ENCODE measurements around the gene PACRG. TPM values are rescaled to one million over a fixed set of nuclear protein-coding genes. Genes with fewer than 3 reads are reported as not detected.

The PACRG gene
- polyA plus RNA-seq, 1 of the 3 experiments (the other 2 are of a cell fraction), result 0.56 TPM

- Histone ChIP-seq H3K9me3 (no peaks in the 10 kb centered on the region), H2AFZ (ENCODE audit: low read depth) (no peak overlapping the region), H3F3A (replicated peaks; ENCODE audit: insufficient read depth) (no peaks in the 10 kb centered on the region), H3K9ac (no peak overlapping the region), H3K27me3 (ENCODE audit: insufficient read depth) (no peaks in the 10 kb centered on the region), H3K4me1 (ENCODE audit: control insufficient read depth in 1 of 2, insufficient read depth in 2 of 2, low read depth in 1 of 2, low read length in 1 of 2) (peaks cover 0 to 8% of the 10 kb centered on the region in 2 experiments; a peak in 2 of 4 replicates), H3K4me2 (no peak overlapping the region), H3K27ac (ENCODE audit: low read depth in 2 of 2, low read length in 1 of 2) (no peak overlapping the region), H3K9me2 (no peaks in the 10 kb centered on the region), H3K4me3 (ENCODE audit: low read depth in 2 of 2, low read length in 1 of 2) (no peak overlapping the region), H4K20me1 (ENCODE audit: insufficient read depth) (no peaks in the 10 kb centered on the region), H3K36me3 (replicated peaks in 1 of 2; ENCODE audit: control insufficient read depth in 1 of 2, insufficient read depth in 2 of 2, low read length in 1 of 2) (no peaks in the 10 kb centered on the region), H3K79me2 (ENCODE audit: insufficient read depth) (no peaks in the 10 kb centered on the region)
- POLR2A ChIA-PET, result no interaction called here
- DNase-seq, result no peak
- 85% methylated on average over 20 of the region's 20 CpGs for WGBS (ENCODE audit: low lambda C conversion rate)
- no peak for TF ChIP-seq MXI1 (IDR thresholded peaks at IDR 0.05; ENCODE audit: low read depth, low read length)
- no peak for TF ChIP-seq FOSL2 (IDR thresholded peaks at IDR 0.05; ENCODE audit: borderline replicate concordance, low read depth)
- TF ChIP-seq TAF1 (IDR thresholded peaks at IDR 0.05; ENCODE audit: borderline replicate concordance, low read depth, low read length), result no peak
- no peak for TF ChIP-seq TEAD4 (IDR thresholded peaks at IDR 0.05; ENCODE audit: borderline replicate concordance, insufficient read depth)
- TF ChIP-seq PBX3 (IDR thresholded peaks at IDR 0.05), result no peak
- no peak for TF ChIP-seq CTCF (IDR thresholded peaks at IDR 0.05)
- no peak for TF ChIP-seq FOXM1 (IDR thresholded peaks at IDR 0.05; ENCODE audit: low read depth)
- TF ChIP-seq, protein P1, sequence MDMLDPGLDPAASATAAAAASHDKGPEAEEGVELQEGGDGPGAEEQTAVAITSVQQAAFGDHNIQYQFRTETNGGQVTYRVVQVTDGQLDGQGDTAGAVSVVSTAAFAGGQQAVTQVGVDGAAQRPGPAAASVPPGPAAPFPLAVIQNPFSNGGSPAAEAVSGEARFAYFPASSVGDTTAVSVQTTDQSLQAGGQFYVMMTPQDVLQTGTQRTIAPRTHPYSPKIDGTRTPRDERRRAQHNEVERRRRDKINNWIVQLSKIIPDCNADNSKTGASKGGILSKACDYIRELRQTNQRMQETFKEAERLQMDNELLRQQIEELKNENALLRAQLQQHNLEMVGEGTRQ (IDR thresholded peaks at IDR 0.05; ENCODE audit: borderline replicate concordance, low read depth, low read length), result no peak
- TF ChIP-seq EP300 (IDR thresholded peaks at IDR 0.05; ENCODE audit: borderline replicate concordance in 1 of 2, low read depth in 1 of 2, low read length in 1 of 2), result no peak
- TF ChIP-seq YY1 (IDR thresholded peaks at IDR 0.05; ENCODE audit: low read depth), result no peak
- no peak for TF ChIP-seq RAD21 (IDR thresholded peaks at IDR 0.05; ENCODE audit: low read length)
- CTCF ChIA-PET, result interaction anchor here (1.0 to 1.9 kb wide), 2 partner anchors 127 to 333 kb away, joined by 3 to 6 read pairs; partner anchors contain the start of genes PACRG and PRKN
These were observed 127.0 kb downstream of the PACRG start for GRCh38 chr6:162854734-162855191.

DNA sequence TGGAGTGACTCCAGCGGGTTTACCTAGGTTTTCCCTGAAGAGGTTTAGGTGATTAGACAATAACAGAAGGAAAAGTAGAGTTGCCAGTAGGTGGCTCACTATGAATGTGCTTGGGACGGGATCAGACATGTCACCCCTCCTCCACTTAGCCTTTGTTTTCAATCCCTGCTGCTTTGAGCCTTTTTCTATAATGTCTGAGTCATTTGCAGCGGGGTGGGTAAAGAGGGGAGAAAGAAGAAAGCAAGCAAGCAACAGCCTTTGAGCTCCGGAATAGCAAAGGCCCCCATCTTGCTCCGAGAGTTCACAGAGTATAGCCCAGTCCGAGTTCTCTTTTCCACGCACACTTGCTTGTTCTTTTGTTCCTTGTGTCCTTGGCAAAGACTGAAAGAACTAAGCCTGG, 129.1 kb downstream of the PACRG start:
- peak; percentile 79 for DNase-seq
- H3K27me3 ChIP-seq (ENCODE audit: insufficient read depth), result no peaks in the 10 kb centered on the region
- H3K4me3 ChIP-seq (ENCODE audit: low read depth in 2 of 2, low read length in 1 of 2), result peak overlapping the region in 1 of 2 experiments; percentile 49; a peak in 1 of 4 replicates
- no peaks in the 10 kb centered on the region for H4K20me1 ChIP-seq (ENCODE audit: insufficient read depth)
- no peaks in the 10 kb centered on the region for H3K36me3 ChIP-seq (replicated peaks in 1 of 2; ENCODE audit: control insufficient read depth in 1 of 2, insufficient read depth in 2 of 2, low read length in 1 of 2)
- no peaks in the 10 kb centered on the region for H3K9me2 ChIP-seq
- no peaks in the 10 kb centered on the region for H3F3A ChIP-seq (replicated peaks; ENCODE audit: insufficient read depth)
- peak overlapping the region; percentile 40 to 60; a peak in 3 of 4 replicates for H3K27ac ChIP-seq (ENCODE audit: low read depth in 2 of 2, low read length in 1 of 2)
- H3K9me3 ChIP-seq, result no peaks in the 10 kb centered on the region
- WGBS (ENCODE audit: low lambda C conversion rate), result 29% methylated on average over 7 of the region's 7 CpGs
- no peaks in the 10 kb centered on the region for H3K79me2 ChIP-seq (ENCODE audit: insufficient read depth)
- peaks cover 0 to 8% of the 10 kb centered on the region in 2 experiments; a peak in 2 of 4 replicates for H3K4me1 ChIP-seq (ENCODE audit: control insufficient read depth in 1 of 2, insufficient read depth in 2 of 2, low read depth in 1 of 2, low read length in 1 of 2)
- CTCF ChIA-PET, result interaction anchor here (0.6 to 2.1 kb wide), 20 partner anchors 8 to 1104 kb away, joined by 3 to 7 read pairs (median 3); no protein-coding TSS in a partner anchor
- H3K9ac ChIP-seq, result no peak overlapping the region
- peak overlapping the region; percentile 66; the same call in 1 of the 2 replicates for H3K4me2 ChIP-seq
- peak overlapping the region; percentile 90 for H2AFZ ChIP-seq (ENCODE audit: low read depth)
- POLR2A ChIA-PET, result interaction anchor here (0.6 kb wide), 1 partner anchor 599 kb away, joined by 4 read pairs; no protein-coding TSS in a partner anchor
- TF ChIP-seq TEAD4 (IDR thresholded peaks at IDR 0.05; ENCODE audit: borderline replicate concordance, insufficient read depth) (no peak), TAF1 (IDR thresholded peaks at IDR 0.05; ENCODE audit: borderline replicate concordance, low read depth, low read length) (no peak), FOXM1 (IDR thresholded peaks at IDR 0.05; ENCODE audit: low read depth) (no peak), NRF1 (IDR thresholded peaks at IDR 0.05; ENCODE audit: low read depth, low read length) (no peak), RAD21 (IDR thresholded peaks at IDR 0.05; ENCODE audit: low read length) (peak; percentile 95), CHD2 (IDR thresholded peaks at IDR 0.05; ENCODE audit: low read length, partially characterized antibody) (peak; percentile 85), POLR2AphosphoS5 (IDR thresholded peaks at IDR 0.05; ENCODE audit: low read depth, low read length) (no peak), EP300 (IDR thresholded peaks at IDR 0.05; ENCODE audit: borderline replicate concordance in 1 of 2, low read depth in 1 of 2, low read length in 1 of 2) (no peak; a peak in 1 of 4 replicates), TCF12 (IDR thresholded peaks at IDR 0.05) (no peak), MEF2A (IDR thresholded peaks at IDR 0.05; ENCODE audit: borderline replicate concordance, low read depth) (no peak), JUND (IDR thresholded peaks at IDR 0.05) (peak; percentile 36), YY1 (IDR thresholded peaks at IDR 0.05; ENCODE audit: low read depth) (no peak), RCOR1 (IDR thresholded peaks at IDR 0.05; ENCODE audit: low read length) (peak; percentile 55)
- TF ChIP-seq, protein P2, sequence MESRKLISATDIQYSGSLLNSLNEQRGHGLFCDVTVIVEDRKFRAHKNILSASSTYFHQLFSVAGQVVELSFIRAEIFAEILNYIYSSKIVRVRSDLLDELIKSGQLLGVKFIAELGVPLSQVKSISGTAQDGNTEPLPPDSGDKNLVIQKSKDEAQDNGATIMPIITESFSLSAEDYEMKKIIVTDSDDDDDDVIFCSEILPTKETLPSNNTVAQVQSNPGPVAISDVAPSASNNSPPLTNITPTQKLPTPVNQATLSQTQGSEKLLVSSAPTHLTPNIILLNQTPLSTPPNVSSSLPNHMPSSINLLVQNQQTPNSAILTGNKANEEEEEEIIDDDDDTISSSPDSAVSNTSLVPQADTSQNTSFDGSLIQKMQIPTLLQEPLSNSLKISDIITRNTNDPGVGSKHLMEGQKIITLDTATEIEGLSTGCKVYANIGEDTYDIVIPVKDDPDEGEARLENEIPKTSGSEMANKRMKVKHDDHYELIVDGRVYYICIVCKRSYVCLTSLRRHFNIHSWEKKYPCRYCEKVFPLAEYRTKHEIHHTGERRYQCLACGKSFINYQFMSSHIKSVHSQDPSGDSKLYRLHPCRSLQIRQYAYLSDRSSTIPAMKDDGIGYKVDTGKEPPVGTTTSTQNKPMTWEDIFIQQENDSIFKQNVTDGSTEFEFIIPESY (IDR thresholded peaks at IDR 0.05; ENCODE audit: borderline replicate concordance, low read depth), result no peak
- TF ChIP-seq, protein P3, sequence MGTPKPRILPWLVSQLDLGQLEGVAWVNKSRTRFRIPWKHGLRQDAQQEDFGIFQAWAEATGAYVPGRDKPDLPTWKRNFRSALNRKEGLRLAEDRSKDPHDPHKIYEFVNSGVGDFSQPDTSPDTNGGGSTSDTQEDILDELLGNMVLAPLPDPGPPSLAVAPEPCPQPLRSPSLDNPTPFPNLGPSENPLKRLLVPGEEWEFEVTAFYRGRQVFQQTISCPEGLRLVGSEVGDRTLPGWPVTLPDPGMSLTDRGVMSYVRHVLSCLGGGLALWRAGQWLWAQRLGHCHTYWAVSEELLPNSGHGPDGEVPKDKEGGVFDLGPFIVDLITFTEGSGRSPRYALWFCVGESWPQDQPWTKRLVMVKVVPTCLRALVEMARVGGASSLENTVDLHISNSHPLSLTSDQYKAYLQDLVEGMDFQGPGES (IDR thresholded peaks at IDR 0.05; ENCODE audit: low read depth, low read length), result no peak
